ENCODE data around the gene ADCY9.

Gene ADCY9

DNA sequence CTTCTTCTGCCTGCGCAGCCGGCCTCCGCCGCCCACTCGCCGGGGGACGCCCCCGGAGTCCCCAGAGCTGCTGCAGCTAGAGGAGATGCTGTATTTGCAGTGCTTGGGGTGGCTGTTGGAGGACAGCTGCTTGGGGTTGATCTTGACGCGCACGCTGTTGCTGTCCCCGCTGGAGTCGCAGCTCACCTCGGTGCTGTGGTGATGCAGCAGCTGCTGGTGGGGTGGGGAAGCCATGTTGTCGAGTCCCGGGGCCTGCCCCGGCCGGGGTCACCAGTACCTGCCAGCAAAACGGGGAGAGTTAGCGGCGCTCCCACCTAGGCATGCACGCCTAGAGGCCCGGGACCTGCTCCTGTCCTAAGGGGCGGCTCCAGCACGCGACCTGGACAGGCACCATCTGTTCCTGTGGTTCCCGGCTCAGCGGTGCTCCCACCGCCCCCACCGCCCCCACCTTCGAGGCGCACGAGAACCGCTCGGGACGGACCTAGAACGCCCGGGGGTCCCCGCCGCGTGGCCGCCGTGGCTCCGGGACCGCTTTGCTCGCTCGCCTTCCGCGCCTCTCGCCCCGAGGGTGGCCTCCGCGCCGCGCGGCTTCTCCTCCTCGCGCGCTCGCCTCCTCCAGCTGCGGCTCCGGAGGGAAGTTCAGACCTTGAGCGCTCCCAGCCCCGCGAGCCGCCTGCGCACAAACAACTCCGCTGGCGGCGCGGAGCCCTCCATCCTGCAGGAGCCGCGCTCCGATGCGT lies 863 bp downstream of the ADCY9 start:
- H4K20me1 ChIP-seq (ENCODE audit: control insufficient read depth, insufficient read depth, low read depth, low read length): no peaks in the 10 kb centered on the region
- 0 out of 2 replicates have a peak overlapping the region, but pooled peaks have one; percentile 33 for H3K4me2 ChIP-seq (ENCODE audit: low read length)
- H3K4me3 ChIP-seq (ENCODE audit: low read length): peak overlapping the region; percentile 7; the same call in 1 of the 2 replicates
- peaks cover 5% of the 10 kb centered on the region for H3K27me3 ChIP-seq (ENCODE audit: control insufficient read depth, low read length)
- no peaks in the 10 kb centered on the region for H3K9me3 ChIP-seq (ENCODE audit: control insufficient read depth, insufficient read depth, low read length)
- no peaks in the 10 kb centered on the region for H3F3A ChIP-seq (ENCODE audit: control insufficient read depth, insufficient read depth)
- peaks cover 5% of the 10 kb centered on the region; the same call in 1 of the 2 replicates for H3K4me1 ChIP-seq (ENCODE audit: control insufficient read depth, low read length)
- TF ChIP-seq EZH2phosphoT487 (IDR thresholded peaks at IDR 0.05; ENCODE audit: borderline replicate concordance, low read length): no peak
- TF ChIP-seq, protein P1, sequence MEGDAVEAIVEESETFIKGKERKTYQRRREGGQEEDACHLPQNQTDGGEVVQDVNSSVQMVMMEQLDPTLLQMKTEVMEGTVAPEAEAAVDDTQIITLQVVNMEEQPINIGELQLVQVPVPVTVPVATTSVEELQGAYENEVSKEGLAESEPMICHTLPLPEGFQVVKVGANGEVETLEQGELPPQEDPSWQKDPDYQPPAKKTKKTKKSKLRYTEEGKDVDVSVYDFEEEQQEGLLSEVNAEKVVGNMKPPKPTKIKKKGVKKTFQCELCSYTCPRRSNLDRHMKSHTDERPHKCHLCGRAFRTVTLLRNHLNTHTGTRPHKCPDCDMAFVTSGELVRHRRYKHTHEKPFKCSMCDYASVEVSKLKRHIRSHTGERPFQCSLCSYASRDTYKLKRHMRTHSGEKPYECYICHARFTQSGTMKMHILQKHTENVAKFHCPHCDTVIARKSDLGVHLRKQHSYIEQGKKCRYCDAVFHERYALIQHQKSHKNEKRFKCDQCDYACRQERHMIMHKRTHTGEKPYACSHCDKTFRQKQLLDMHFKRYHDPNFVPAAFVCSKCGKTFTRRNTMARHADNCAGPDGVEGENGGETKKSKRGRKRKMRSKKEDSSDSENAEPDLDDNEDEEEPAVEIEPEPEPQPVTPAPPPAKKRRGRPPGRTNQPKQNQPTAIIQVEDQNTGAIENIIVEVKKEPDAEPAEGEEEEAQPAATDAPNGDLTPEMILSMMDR (IDR thresholded peaks at IDR 0.05; ENCODE audit: low read depth, low read length, poor library complexity, severe bottlenecking): no peak
- no peaks in the 10 kb centered on the region for H3K9me2 ChIP-seq (replicated peaks; ENCODE audit: control insufficient read depth, low read length)
- no peaks in the 10 kb centered on the region for H3K79me2 ChIP-seq (ENCODE audit: control insufficient read depth, low read length)
- no peak overlapping the region for H3K27ac ChIP-seq (ENCODE audit: low read depth, low read length)
- H3K36me3 ChIP-seq (ENCODE audit: control insufficient read depth, low read length): no peaks in the 10 kb centered on the region

DNA sequence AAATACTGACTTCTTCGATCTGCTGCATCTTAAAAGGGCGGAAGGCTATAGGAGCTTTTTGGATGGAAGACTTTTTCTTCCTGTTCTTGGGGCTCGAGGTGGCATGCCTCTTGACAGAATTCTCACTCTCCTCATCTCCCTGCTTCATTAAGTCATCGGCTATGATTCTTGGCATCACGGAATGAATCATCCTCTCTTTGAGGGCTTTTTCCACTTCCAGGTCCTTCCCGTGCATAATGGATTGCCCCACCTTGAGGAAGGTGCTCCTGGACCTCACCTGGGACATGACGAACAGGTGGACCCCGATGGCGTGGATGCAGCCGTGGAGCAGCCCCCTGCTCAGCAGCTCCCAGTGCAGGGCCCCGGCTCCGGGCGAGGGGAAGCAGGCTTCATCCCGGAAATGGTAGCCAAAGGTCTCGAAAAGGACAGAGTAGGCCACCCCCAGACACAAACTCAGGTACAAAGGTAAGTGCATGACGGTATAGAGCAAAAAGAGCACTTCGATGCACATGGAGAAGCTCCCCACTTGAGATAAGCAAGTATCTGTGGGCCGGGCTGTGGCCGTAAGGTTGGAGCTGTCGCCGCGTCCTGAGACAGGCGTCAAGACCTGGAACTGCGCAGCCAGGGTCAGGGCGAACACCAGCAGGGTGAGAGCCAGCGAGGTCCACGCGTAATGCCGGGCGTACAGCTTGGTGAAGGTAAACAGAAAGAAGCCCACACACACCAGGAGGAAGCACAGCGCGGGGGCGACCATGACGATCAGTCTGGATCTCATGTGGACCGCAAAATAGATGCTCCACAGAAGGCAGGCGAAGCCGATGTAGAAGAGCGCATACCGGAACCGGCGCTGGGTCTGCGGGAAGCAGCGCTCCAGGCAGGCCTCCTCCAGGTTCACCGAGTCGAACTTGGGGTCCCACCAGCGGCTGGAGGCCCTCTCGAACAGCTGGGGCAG lies 1.7 kb downstream of the ADCY9 start:
- H3K27me3 ChIP-seq (ENCODE audit: control insufficient read depth, low read length): peaks cover 5% of the 10 kb centered on the region
- no peaks in the 10 kb centered on the region for H3K9me2 ChIP-seq (replicated peaks; ENCODE audit: control insufficient read depth, low read length)
- no peaks in the 10 kb centered on the region for H3F3A ChIP-seq (ENCODE audit: control insufficient read depth, insufficient read depth)
- H3K4me2 ChIP-seq (ENCODE audit: low read length): no peak overlapping the region
- H4K20me1 ChIP-seq (ENCODE audit: control insufficient read depth, insufficient read depth, low read depth, low read length): no peaks in the 10 kb centered on the region
- TF ChIP-seq, protein P1 (IDR thresholded peaks at IDR 0.05; ENCODE audit: low read depth, low read length, poor library complexity, severe bottlenecking): no peak
- TF ChIP-seq EZH2phosphoT487 (IDR thresholded peaks at IDR 0.05; ENCODE audit: borderline replicate concordance, low read length): no peak
- no peak overlapping the region for H3K4me3 ChIP-seq (ENCODE audit: low read length)
- no peaks in the 10 kb centered on the region for H3K36me3 ChIP-seq (ENCODE audit: control insufficient read depth, low read length)
- H3K27ac ChIP-seq (ENCODE audit: low read depth, low read length): no peak overlapping the region
- no peaks in the 10 kb centered on the region for H3K79me2 ChIP-seq (ENCODE audit: control insufficient read depth, low read length)
- peaks cover 5% of the 10 kb centered on the region; the same call in 1 of the 2 replicates for H3K4me1 ChIP-seq (ENCODE audit: control insufficient read depth, low read length)
- no peaks in the 10 kb centered on the region for H3K9me3 ChIP-seq (ENCODE audit: control insufficient read depth, insufficient read depth, low read length)

DNA sequence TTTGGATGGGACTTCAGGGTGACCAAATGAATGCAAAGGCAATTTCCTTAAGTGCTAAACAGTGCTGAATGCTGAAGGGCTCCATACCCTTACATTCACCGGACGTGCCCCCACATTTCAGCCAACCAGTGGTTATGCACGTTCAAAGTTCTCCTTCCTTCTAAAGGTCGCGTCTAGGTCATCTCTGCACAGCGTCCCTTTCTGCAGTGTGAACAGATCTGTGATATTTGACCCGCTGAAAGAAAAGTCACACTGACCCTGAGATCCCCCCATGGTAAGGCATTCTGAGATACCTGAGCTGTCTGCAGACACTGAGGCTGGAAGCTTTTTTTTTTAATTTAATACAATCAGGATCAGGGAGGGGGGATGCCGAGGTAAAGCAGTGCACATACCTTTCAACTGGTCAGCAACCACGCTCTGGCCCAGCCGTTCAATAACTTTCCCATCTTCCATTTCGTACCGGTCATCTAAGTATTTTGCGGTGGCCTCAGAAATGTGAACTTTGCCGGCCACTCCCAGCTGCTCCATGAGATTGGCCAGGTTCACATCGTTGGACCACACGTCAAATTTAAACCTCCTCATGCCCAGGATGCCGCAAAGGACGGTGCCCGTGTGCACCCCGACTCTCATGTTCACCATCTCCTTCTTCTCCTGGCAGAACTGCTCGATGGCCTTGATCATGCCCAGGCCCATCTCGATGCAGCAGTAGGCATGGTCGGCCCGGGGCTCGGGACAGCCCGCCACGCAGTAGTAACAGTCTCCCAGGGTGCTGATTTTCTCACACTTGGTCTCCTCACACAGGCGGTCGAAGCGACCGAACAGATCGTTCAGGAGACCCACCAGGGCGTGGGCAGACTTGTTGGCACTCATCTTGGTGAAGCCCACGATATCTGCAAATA lies 2.6 kb downstream of the ADCY9 start:
- H4K20me1 ChIP-seq (ENCODE audit: control insufficient read depth, insufficient read depth, low read depth, low read length): no peaks in the 10 kb centered on the region
- no peaks in the 10 kb centered on the region for H3K9me3 ChIP-seq (ENCODE audit: control insufficient read depth, insufficient read depth, low read length)
- H3F3A ChIP-seq (ENCODE audit: control insufficient read depth, insufficient read depth): no peaks in the 10 kb centered on the region
- H3K36me3 ChIP-seq (ENCODE audit: control insufficient read depth, low read length): no peaks in the 10 kb centered on the region
- H3K9me2 ChIP-seq (replicated peaks; ENCODE audit: control insufficient read depth, low read length): no peaks in the 10 kb centered on the region
- no peak overlapping the region for H3K27ac ChIP-seq (ENCODE audit: low read depth, low read length)
- H3K4me2 ChIP-seq (ENCODE audit: low read length): no peak overlapping the region
- no peak for TF ChIP-seq EZH2phosphoT487 (IDR thresholded peaks at IDR 0.05; ENCODE audit: borderline replicate concordance, low read length)
- TF ChIP-seq, protein P1 (IDR thresholded peaks at IDR 0.05; ENCODE audit: low read depth, low read length, poor library complexity, severe bottlenecking): no peak
- no peaks in the 10 kb centered on the region for H3K79me2 ChIP-seq (ENCODE audit: control insufficient read depth, low read length)
- H3K4me1 ChIP-seq (ENCODE audit: control insufficient read depth, low read length): peaks cover 5% of the 10 kb centered on the region; the same call in 1 of the 2 replicates
- H3K4me3 ChIP-seq (ENCODE audit: low read length): no peak overlapping the region
- peaks cover 5% of the 10 kb centered on the region for H3K27me3 ChIP-seq (ENCODE audit: control insufficient read depth, low read length)

All from DOHH2 (cell line).